Activated CD4-positive, alpha-beta T cell treated with anti-CD3 and anti-CD28 coated beads, Interleukin-2, amount 50 U/mL, for 1 hour (primary cell): Measurements from ENCODE around the gene PRRC2B.
"Not testable (repeated sequence)": the region's sequence is repeated elsewhere in the genome, so short reads cannot be mapped to it uniquely, and the experiment has no call there.

Source experiments
- DNase-seq: peaks from one replicate; pipeline ENCODE4 v3.0.0-alpha.2; 2020

The PRRC2B gene

GRCh38 chr9:131546336-131547084 lies 152.6 kb downstream of the PRRC2B start:
- DNase-seq, result no peak

DNA sequence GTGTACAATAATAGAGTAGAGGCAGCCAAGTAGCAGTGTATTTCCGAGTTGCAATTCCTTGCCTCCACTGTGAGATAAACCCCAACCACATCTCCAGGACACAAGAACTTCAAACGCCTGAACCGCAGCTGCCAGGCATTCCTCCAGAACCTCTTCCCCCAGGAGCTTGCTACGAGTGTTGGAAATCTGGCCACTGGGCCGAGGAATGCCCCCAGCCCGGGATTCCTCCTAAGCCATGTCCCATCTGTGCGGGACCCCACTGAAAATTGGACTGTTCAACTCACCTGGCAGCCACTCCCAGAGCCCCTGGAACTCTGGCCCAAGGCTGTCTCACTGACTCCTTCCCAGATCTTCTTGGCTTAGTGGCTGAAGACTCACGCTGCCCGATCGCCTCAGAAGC lies 155.3 kb downstream of the PRRC2B start:
- DNase-seq, result not testable (repeated sequence)
